Neural cell (in vitro differentiated cells): ENCODE results near the gene SERINC5. TPM values are rescaled to one million over a fixed set of nuclear protein-coding genes. Genes with fewer than 3 reads are reported as not detected.

Source experiments
- H2AFZ ChIP-seq: fragments of 200-600, 300-800 bp; sonication (generic), shearing (Covaris generic); 2 replicates; pipeline ENCODE4 v1.6.0; 2014; ENCODE audit warnings: low read depth, mild to moderate bottlenecking, antibody characterized with exemption, low read length, moderate library complexity
- H3F3A ChIP-seq: fragments of 200-600 bp; shearing (Covaris generic); 2 replicates; pipeline ENCODE4 v1.6.1; 2016; ENCODE audit warnings: mild to moderate bottlenecking, moderate library complexity, mixed read lengths, antibody characterized with exemption, low read length; ENCODE audit not compliant: insufficient read depth, poor library complexity, severe bottlenecking
- H3K27ac ChIP-seq: fragments of 200-600, 300-800 bp; sonication (generic), shearing (Covaris generic); 2 replicates; pipeline ENCODE4 v1.5.1; 2014; ENCODE audit warnings: mild to moderate bottlenecking, low read length, moderate library complexity
- H3K27me3 ChIP-seq: fragments of 300-800, 200-600 bp; sonication (generic), shearing (Covaris generic); 2 replicates; pipeline ENCODE4 v1.6.0; 2014; ENCODE audit warnings: mild to moderate bottlenecking, low read depth, low read length, moderate library complexity; ENCODE audit not compliant: insufficient read depth
- H3K36me3 ChIP-seq: fragments of 300-800, 200-600 bp; sonication (generic), shearing (Covaris generic); 2 replicates; pipeline ENCODE4 v1.5.1; 2014; ENCODE audit warnings: mild to moderate bottlenecking, antibody characterized with exemption, low read length, moderate library complexity; ENCODE audit not compliant: insufficient read depth
- H3K4me2 ChIP-seq: fragments of 300-800, 200-600 bp; sonication (generic), shearing (Covaris generic); 2 replicates; pipeline ENCODE4 v1.6.0; 2014; ENCODE audit warnings: mild to moderate bottlenecking, low read length
- H3K4me3 ChIP-seq: fragments of 300-800, 200-600 bp; sonication (generic), shearing (Covaris generic); 2 replicates; pipeline ENCODE4 v1.5.1; 2014; ENCODE audit warnings: mild to moderate bottlenecking, low read length, moderate library complexity
- H3K79me2 ChIP-seq: fragments of 200-600 bp; shearing (Covaris generic); replicated peaks from 2 replicates; pipeline ENCODE4 v1.6.0; 2014; ENCODE audit warnings: mild to moderate bottlenecking, low read length, moderate library complexity; ENCODE audit not compliant: insufficient read depth
- H3K9ac ChIP-seq: fragments of 300-800, 200-600 bp; sonication (generic), shearing (Covaris generic); 2 replicates; pipeline ENCODE4 v1.6.1; 2016; ENCODE audit warnings: mild to moderate bottlenecking, low read length, mixed read lengths
- H3K9me2 ChIP-seq: fragments of 200-600 bp; shearing (Covaris generic); 2 replicates; pipeline ENCODE4 v1.6.1; 2016; ENCODE audit warnings: mild to moderate bottlenecking, low read length, mixed read lengths; ENCODE audit not compliant: insufficient read depth
- H3K9me3 ChIP-seq: fragments of 200-600, 300-800 bp; sonication (generic), shearing (Covaris generic); 2 replicates; pipeline ENCODE4 v1.6.1; 2016; ENCODE audit warnings: mild to moderate bottlenecking, mixed run types, low read length, moderate library complexity, mixed read lengths
- H4K20me1 ChIP-seq: fragments of 200-600 bp; shearing (Covaris generic); 2 replicates; pipeline ENCODE4 v1.6.1; 2016; ENCODE audit warnings: mild to moderate bottlenecking, mixed run types; ENCODE audit not compliant: insufficient read depth
- CTCF ChIP-seq: fragments of 450-650 bp; IDR thresholded peaks from 2 replicates; pipeline ENCODE4 v1.5.1; 2014; ENCODE audit warnings: antibody characterized with exemption, mild to moderate bottlenecking, moderate library complexity; ENCODE audit not compliant: poor library complexity, severe bottlenecking
- EP300 ChIP-seq: fragments of 450-650 bp; conservative IDR thresholded peaks from 2 replicates; pipeline ENCODE4 v1.6.1; 2014; ENCODE audit warnings: antibody characterized with exemption, mild to moderate bottlenecking, moderate library complexity; ENCODE audit not compliant: poor library complexity, severe bottlenecking
- EZH2 ChIP-seq: fragments of 200-600, 300-800 bp; shearing (Covaris generic), sonication (generic); IDR thresholded peaks from 2 replicates; pipeline ENCODE4 v1.6.1; 2014; ENCODE audit warnings: antibody characterized with exemption, low read length, borderline replicate concordance, mild to moderate bottlenecking; ENCODE audit not compliant: insufficient read depth, poor library complexity, severe bottlenecking
- MXI1 ChIP-seq: fragments of 450-650 bp; conservative IDR thresholded peaks from 2 replicates; pipeline ENCODE4 v1.6.1; 2014; ENCODE audit warnings: antibody characterized with exemption, mild to moderate bottlenecking; ENCODE audit not compliant: poor library complexity, severe bottlenecking
- POLR2AphosphoS5 ChIP-seq: IDR thresholded peaks from 2 replicates; pipeline ENCODE4 v1.6.1; 2012
- RAD21 ChIP-seq: fragments of 450-650 bp; conservative IDR thresholded peaks from 2 replicates; pipeline ENCODE4 v1.6.1; 2014; ENCODE audit warnings: antibody characterized with exemption, mild to moderate bottlenecking, moderate library complexity
- REST ChIP-seq: IDR thresholded peaks from 2 replicates; pipeline ENCODE4 v1.6.1; 2012; ENCODE audit warnings: borderline replicate concordance
- SMC3 ChIP-seq: fragments of 450-650 bp; conservative IDR thresholded peaks from 2 replicates; pipeline ENCODE4 v1.6.1; 2014; ENCODE audit warnings: antibody characterized with exemption, mild to moderate bottlenecking, moderate library complexity; ENCODE audit not compliant: poor library complexity
- TAF1 ChIP-seq: IDR thresholded peaks from 2 replicates; pipeline ENCODE4 v1.6.1; 2012; ENCODE audit warnings: low read depth
- polyA plus RNA-seq: library from polyadenylated mRNA; depleted of rRNA; stranded (reverse); fragments of >200 nt; gene quantifications from 2 replicates; pipeline ENCODE4 v1.2.3, GENCODE V29; 2014

Gene SERINC5
- polyA plus RNA-seq, 1 donor from 2014 or later: 5.8 TPM

- H3K27me3 ChIP-seq: no peaks in the 10 kb centered on the region
- no peak overlapping the region for H2AFZ ChIP-seq
- no peak overlapping the region for H3K9ac ChIP-seq
- no peaks in the 10 kb centered on the region for H3K9me2 ChIP-seq
- TF ChIP-seq POLR2AphosphoS5 (no peak), CTCF (no peak)
- no peak overlapping the region for H3K4me2 ChIP-seq
- H4K20me1 ChIP-seq: no peaks in the 10 kb centered on the region
- no peaks in the 10 kb centered on the region for H3K9me3 ChIP-seq
- no peaks in the 10 kb centered on the region for H3K36me3 ChIP-seq
- H3K27ac ChIP-seq: no peak overlapping the region
- H3K4me3 ChIP-seq: no peak overlapping the region
- no peaks in the 10 kb centered on the region for H3F3A ChIP-seq
- H3K79me2 ChIP-seq: no peaks in the 10 kb centered on the region
These were observed 33.5 kb upstream of the SERINC5 start for GRCh38 chr5:80289320-80289719.

GRCh38 chr5:80288177-80288576 is 32.3 kb upstream of the SERINC5 start:
- H2AFZ ChIP-seq: no peak overlapping the region
- TF ChIP-seq SMC3: no peak
- TF ChIP-seq POLR2AphosphoS5: no peak
- TF ChIP-seq EZH2: no peak
- TF ChIP-seq MXI1: no peak
- no peak for TF ChIP-seq CTCF
- no peak for TF ChIP-seq TAF1
- no peak for TF ChIP-seq REST
- no peak for TF ChIP-seq EP300
- no peak for TF ChIP-seq RAD21

More at GRCh38 chr5:80288177-80288576, 32.3 kb upstream of the SERINC5 start:
- Histone ChIP-seq H3K9me2 (no peaks in the 10 kb centered on the region), H3K27me3 (no peaks in the 10 kb centered on the region), H3K79me2 (no peaks in the 10 kb centered on the region), H3K36me3 (no peaks in the 10 kb centered on the region), H3K9ac (no peak overlapping the region), H3K4me2 (no peak overlapping the region), H3K27ac (no peak overlapping the region), H4K20me1 (no peaks in the 10 kb centered on the region), H3K4me3 (no peak overlapping the region), H3K9me3 (no peaks in the 10 kb centered on the region), H3F3A (no peaks in the 10 kb centered on the region)
